ENCODE measurements around the gene ANKS3.

Gene ANKS3

GRCh38 chr16:4684058-4684715, 49.9 kb downstream of the ANKS3 start:
- DNase-seq (ENCODE audit: low spot score): no peak

- no peak for DNase-seq (ENCODE audit: low spot score)
Measured at GRCh38 chr16:4683255-4684057, 50.6 kb downstream of the ANKS3 start.

- no peak for DNase-seq (ENCODE audit: low spot score)
Measured at GRCh38 chr16:4682616-4683254, 51.3 kb downstream of the ANKS3 start.

- no peak for DNase-seq (ENCODE audit: low spot score)
Measured at GRCh38 chr16:4682084-4682591, 51.9 kb downstream of the ANKS3 start.

- no peak for DNase-seq (ENCODE audit: low spot score)
Measured at GRCh38 chr16:4681471-4682083, 52.5 kb downstream of the ANKS3 start.

GRCh38 chr16:4680673-4681470, 53.2 kb downstream of the ANKS3 start:
- no peak for DNase-seq (ENCODE audit: low spot score)

GRCh38 chr16:4679850-4680636, 54.0 kb downstream of the ANKS3 start:
- DNase-seq (ENCODE audit: low spot score): no peak

- DNase-seq (ENCODE audit: low spot score): no peak
Measured at GRCh38 chr16:4679156-4679849, 54.8 kb downstream of the ANKS3 start.

- no peak for DNase-seq (ENCODE audit: low spot score)
Measured at GRCh38 chr16:4678596-4678995, 55.5 kb downstream of the ANKS3 start.

- DNase-seq (ENCODE audit: low spot score): no peak
Measured at GRCh38 chr16:4677994-4678393, 56.1 kb downstream of the ANKS3 start.

- no peak for DNase-seq (ENCODE audit: low spot score)
Measured at GRCh38 chr16:4677390-4677789, 56.7 kb downstream of the ANKS3 start.

GRCh38 chr16:4676831-4677230, 57.2 kb downstream of the ANKS3 start:
- no peak for DNase-seq (ENCODE audit: low spot score)

- no peak for DNase-seq (ENCODE audit: low spot score)
Measured at GRCh38 chr16:4675864-4676786, 57.9 kb downstream of the ANKS3 start.

- DNase-seq (ENCODE audit: low spot score): no peak
Measured at GRCh38 chr16:4674926-4675530, 59.0 kb downstream of the ANKS3 start.

GRCh38 chr16:4673387-4674046, 60.6 kb downstream of the ANKS3 start:
- no peak for DNase-seq (ENCODE audit: low spot score)

- no peak for DNase-seq (ENCODE audit: low spot score)
Measured at GRCh38 chr16:4668313-4668960, 65.6 kb downstream of the ANKS3 start.

- no peak for DNase-seq (ENCODE audit: low spot score)
Measured at GRCh38 chr16:4667203-4667963, 66.7 kb downstream of the ANKS3 start.

Data from hepatic stellate cell (primary cell).